GM19023 (cell line): ENCODE measurements around the gene FPGS.

ENCODE experiments used
- ATAC-seq: cut with Tn5 transposase; IDR thresholded peaks from one replicate; pipeline ENCODE4 v1.9.1; 2021; ENCODE audit warnings: mild to moderate bottlenecking, moderate library complexity; ENCODE audit not compliant: unreplicated experiment

FPGS gene

GRCh38 chr9:127856094-127856728 is 53.5 kb downstream of the FPGS start:
- ATAC-seq: no peak

GRCh38 chr9:127856729-127857116 is 54.0 kb downstream of the FPGS start:
- ATAC-seq: no peak

GRCh38 chr9:127857278-127857677 is 54.6 kb downstream of the FPGS start:
- ATAC-seq: no peak

GRCh38 chr9:127858041-127858512 is 55.4 kb downstream of the FPGS start:
- no peak for ATAC-seq

- ATAC-seq: no peak
These were observed 57.6 kb downstream of the FPGS start for GRCh38 chr9:127860260-127860659.

GRCh38 chr9:127860779-127861178 is 58.1 kb downstream of the FPGS start:
- ATAC-seq: no peak

GRCh38 chr9:127862075-127863011 is 59.7 kb downstream of the FPGS start:
- no peak for ATAC-seq

- no peak for ATAC-seq
These were observed 60.5 kb downstream of the FPGS start for GRCh38 chr9:127863191-127863621.
